AG04449 (cell line): Measurements from ENCODE around the gene ZNF614.

ENCODE experiments used
- CTCF ChIA-PET: fragments of 350-600 bp; formaldehyde crosslinking; extraction: SDS; loops from one replicate; lab custom pipeline; 2021; ENCODE audit warnings: antibody characterized with exemption; lab: Yijun Ruan, JAX
- POLR2A ChIA-PET: fragments of 400-600, 350-600 bp; formaldehyde crosslinking; extraction: SDS; loops from one replicate; lab custom pipeline; 2020; ENCODE audit warnings: antibody characterized with exemption, inconsistent platforms; lab: Yijun Ruan, JAX
- DNase-seq: peaks from one replicate; pipeline ENCODE4 v3.0.0-alpha.2; 2010; ENCODE audit warnings: low read depth, low spot score
- H3K4me3 ChIP-seq: 2 replicates; pipeline ENCODE4 v1.5.1; 2011; ENCODE audit warnings: low read depth, mild to moderate bottlenecking, control low read depth, low read length
- CTCF ChIP-seq: IDR thresholded peaks from one replicate; pipeline ENCODE4 v1.5.1; 2011; ENCODE audit warnings: mild to moderate bottlenecking, moderate library complexity, low read length, control low read depth, inconsistent platforms; ENCODE audit not compliant: insufficient read depth; ENCODE audit errors: missing control alignments

Gene ZNF614

GRCh38 chr19:52020506-52020905, 7.7 kb downstream of the ZNF614 start:
- H3K4me3 ChIP-seq: no peak overlapping the region
- DNase-seq: no peak
- ChIA-PET POLR2A (no interaction called here), CTCF (interaction anchor here (1.1 to 1.6 kb wide), 2 partner anchors 13 to 217 kb away, joined by 3 to 4 read pairs; partner anchors contain the start of gene ZNF615)
- TF ChIP-seq CTCF: no peak

GRCh38 chr19:52010674-52011073, 17.5 kb downstream of the ZNF614 start:
- DNase-seq: no peak
- no peak overlapping the region for H3K4me3 ChIP-seq
- CTCF ChIA-PET: no interaction called here
- POLR2A ChIA-PET: no interaction called here
- no peak for TF ChIP-seq CTCF

GRCh38 chr19:52007806-52008557, 20.2 kb downstream of the ZNF614 start, which contains the start of gene ZNF615:
ZNF615 (minus strand) TSS chr19:52008211; CDS start chr19:52003711, 4,500 bp downstream.
- CTCF ChIA-PET: interaction anchor here (1.0 kb wide), 1 partner anchor 13 kb away, joined by 3 read pairs; no protein-coding TSS in a partner anchor
- peak within 1 kb of the TSS; percentile 96 for H3K4me3 ChIP-seq
- TF ChIP-seq CTCF: no peak

GRCh38 chr19:52007451-52007805, 20.8 kb downstream of the ZNF614 start:
- ChIA-PET CTCF (interaction anchor here (1.0 kb wide), 1 partner anchor 13 kb away, joined by 3 read pairs; no protein-coding TSS in a partner anchor), POLR2A (interaction anchor here (1.5 kb wide), 1 partner anchor 21 kb away, joined by 8 read pairs; the partner anchor contains the start of gene ZNF614)
- DNase-seq: no peak
- no peak for TF ChIP-seq CTCF
- peak overlapping the region; percentile 96 for H3K4me3 ChIP-seq

More at GRCh38 chr19:52007806-52008557, 20.2 kb downstream of the ZNF614 start, which contains the start of gene ZNF615:
- POLR2A ChIA-PET: interaction anchor here (1.5 kb wide), 1 partner anchor 20 kb away, joined by 8 read pairs; the partner anchor contains the start of gene ZNF614
- no peak for DNase-seq

- CTCF ChIA-PET: no interaction called here
- TF ChIP-seq CTCF: no peak
- DNase-seq: no peak
- no peak overlapping the region for H3K4me3 ChIP-seq
- POLR2A ChIA-PET: no interaction called here
These were observed 34.0 kb downstream of the ZNF614 start for GRCh38 chr19:51994048-51994644.

- H3K4me3 ChIP-seq: no peak overlapping the region
- POLR2A ChIA-PET: no interaction called here
- no peak for DNase-seq
- TF ChIP-seq CTCF: no peak
- CTCF ChIA-PET: no interaction called here
These were observed 34.8 kb downstream of the ZNF614 start for GRCh38 chr19:51993422-51993821.
